ENCODE data around the gene C1orf159. TPM values are rescaled to one million over a fixed set of nuclear protein-coding genes. Genes with fewer than 3 reads are reported as not detected.

The C1orf159 gene
- total RNA-seq, 1 experiment from 2014 or later: 8.2 TPM

DNA sequence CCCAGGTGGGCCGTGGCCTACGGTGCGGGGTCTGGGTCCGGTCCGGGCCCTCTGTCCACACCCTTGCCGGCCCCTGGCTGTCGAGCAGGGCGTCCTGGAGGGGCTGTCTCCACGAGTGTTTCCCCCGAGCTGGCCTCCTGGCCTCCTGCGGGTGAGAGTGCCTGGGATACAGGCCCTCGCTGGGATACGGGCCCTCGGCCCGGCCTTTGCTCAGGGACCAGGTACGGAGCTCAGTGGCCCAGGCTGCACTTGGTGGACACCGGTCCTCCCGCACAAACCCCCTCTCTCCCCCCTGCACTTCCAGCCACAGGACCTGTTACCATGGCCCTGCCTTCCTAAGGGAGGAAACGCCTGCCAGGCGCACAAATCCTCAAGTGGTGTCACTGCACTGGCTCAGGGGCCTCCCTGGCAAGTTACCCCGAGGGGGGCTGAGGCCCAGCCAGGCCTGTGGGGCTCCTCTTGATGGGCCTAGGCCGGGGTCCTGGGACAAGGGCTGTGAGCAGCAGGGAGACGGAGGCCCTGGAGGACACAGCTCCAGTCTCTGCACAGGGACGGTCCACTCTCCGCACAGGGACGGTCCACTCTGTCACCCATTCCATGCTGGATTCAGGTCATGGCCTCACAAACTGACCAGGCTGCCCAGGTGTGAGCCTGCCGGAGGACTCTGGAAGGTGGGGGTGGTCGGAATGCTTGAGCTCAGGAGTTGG is 23.6 kb downstream of the C1orf159 start:
- no peak for DNase-seq (ENCODE audit: low spot score)

DNA sequence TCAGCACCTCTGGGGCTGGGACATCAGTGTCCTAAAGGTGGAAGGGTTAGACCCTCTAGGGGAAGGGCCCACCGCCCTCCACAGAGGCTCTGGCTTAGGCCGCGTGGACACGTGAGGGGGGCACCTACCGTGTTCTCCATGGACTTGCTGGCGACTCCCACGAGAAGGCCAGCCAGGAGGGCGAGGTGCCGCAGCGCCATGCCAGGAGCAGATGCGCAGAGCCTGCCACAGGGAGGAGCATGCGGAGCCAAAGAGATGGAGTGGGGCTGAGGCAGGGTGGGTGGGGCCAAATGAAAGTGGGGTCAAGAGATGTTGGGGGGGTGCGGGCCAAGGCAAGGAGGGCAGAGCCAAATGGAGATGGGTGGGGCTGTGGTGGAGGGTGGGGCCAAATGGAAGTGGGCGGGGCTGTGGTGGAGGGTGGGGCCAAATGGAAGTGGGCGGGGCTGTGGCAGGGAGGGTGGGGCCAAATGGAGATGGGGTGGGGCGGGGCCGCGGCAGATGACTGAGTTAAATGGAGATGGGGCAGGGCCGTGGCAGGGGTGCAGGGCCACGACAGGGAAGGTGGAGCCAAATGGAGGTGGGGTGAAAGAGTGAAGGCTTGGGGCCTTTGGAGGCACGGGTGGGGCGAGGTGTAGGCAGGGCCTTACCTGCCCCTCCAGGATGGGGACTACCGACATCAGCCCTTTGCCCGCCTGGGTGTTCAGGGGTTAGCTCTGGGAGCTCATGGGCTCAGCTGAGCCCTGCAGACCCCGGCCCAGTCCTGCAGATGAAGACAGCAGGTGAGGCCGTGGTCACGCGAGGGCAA is 24.3 kb downstream of the C1orf159 start:
- DNase-seq (ENCODE audit: low spot score): no peak

DNA sequence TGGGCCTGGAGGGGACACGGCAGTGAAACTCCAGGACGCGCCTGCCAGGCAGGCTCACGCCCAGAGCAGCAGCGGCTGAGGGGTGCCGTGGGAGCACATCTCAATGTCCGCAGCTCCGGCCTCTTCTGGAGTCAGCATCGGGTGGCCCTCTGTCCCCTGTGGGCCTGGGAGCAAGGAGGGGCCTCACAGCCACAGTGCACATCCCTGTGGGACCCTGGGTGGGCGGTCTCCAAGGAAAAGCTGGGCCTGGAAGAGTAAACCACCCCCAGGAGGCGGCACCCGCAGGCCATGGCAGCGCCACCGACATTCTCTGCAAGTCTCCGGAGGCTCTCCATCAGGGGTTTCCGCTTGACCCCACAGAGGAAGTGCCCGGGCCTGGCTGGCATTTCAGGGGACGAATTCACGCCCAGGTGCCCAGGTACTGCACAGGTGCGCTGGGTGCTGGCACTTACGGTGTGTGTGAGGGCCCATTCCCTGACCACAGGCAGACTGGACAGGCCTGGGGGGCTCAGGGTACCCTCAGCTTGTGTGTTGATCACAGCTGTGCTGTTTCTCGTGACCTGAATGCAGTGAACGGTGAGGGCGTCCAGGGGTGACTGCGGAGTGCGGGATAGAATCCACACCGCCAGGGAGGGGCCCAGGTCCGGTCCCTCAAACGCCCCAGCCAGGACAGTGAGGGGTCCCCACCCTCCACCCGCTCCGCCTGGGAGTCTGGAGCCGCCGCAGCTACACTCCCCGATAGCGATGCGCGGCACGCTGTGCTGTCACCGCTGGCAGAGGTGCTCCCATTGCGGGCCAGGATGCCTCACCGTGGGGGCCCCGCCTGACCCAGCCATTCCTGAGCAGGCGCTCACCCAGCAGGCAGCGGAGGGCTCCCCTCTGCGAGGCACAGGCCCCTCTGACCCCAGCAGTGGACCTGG is 25.2 kb downstream of the C1orf159 start:
- DNase-seq (ENCODE audit: low spot score): no peak

DNA sequence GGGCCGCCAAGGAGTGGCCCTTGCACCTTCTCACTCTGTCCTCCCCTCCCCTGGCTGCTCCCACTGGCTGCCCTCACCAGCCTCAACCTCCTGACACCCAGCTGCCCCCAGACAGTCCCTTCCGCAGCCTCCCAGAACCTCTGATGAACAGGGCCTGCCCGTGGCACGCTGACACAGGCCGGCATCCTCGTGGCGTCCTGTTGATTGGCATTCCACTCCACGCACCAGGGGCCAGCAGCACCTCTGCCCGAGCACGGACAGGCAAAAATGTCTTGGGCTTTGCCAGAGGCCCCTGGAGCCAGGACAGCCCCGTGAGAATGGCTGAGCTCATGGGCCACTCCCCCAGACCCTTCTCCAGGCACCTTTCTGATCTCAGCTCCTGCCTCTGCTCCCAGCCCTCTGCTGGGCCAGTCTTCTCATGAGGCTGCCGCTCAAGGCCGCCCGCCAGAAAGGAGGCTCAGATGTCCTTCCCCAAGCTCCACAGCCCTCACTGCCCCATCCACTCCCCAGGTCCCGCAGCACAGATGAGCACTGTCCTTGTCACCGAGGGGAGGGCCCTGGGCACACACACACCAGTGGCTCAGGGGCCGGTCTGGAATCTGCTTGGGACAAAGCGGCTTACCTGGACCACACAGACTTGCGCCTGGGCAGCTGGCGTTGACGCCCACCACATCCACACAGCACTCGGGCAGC is 26.0 kb downstream of the C1orf159 start:
- DNase-seq (ENCODE audit: low spot score): no peak

DNA sequence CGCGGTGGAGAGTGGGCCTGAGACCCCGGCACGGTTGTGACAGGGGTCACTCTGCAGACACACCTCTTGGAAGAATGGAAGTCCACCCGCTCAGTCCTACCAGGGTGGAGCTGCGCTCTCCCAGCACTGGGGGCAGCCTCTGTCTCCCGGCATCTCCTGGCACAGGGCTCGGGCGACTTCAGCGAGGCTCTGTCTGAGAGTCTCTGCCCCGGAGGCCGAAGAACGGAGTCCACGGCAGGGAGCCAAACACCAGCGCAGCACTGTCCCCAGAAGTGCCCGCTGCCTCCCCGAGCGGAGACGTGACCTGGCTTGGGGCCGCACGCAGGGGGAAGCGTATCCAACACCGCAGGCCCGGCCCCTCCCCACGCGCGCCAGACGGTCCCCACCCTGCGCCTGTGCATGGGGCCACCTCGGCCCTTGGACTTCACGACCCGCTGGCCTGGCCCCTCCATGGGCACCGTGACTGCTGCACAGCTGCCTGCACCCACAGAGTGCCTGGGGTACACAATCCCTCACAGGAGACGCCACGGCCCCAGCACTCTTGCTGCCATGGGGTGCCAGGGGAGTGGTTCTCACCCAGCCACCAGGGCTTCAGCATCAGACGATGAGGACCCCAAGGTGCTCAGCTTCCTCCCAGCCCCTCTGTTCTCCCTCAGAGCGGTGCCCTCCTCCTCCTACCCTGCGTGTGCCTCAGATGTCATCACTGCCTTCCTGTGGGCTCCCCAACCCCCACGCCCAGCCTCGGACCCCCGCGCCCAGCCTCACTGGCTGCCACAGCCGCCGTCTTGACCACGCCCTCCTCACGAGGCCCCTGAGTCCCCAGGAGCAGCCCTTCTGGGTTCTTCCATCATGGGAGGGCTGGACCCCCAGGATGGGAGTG is 26.8 kb downstream of the C1orf159 start:
- DNase-seq (ENCODE audit: low spot score): no peak

DNA sequence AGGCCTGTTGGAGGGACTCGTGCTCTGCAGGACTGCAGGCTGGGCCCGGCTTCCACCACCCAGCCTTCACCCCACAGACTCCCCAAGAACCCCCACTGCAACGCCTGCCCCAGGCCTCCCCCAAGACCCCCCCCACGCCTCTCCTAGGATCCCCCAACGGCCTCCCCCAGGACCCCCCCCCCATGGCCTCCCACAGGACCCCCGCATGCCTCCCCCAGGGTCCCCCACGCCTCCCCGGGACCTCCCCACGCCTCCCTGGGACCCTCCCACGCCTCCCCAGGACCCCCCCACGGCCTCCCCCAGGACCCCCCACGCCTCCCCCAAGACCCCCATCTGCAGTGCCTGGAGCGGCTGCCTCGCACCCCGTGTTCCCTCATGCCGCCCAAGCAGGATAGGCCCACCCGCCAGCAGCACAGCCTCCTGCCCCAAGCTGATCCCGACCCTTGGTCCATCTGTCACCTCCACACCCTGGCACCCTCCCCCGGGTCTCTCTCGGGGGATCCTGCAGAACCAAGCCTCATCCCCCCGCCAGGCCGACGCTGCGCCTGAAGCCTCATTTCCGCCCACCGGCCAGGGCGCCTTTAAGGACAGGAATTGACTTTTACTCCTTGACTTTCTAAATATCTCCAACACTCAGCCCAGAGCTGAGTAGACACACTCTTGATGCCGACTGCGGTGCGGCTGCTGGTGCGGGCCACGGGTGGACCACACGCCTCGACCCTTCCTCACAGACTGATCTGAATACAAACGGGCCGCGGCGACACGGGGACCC is 27.7 kb downstream of the C1orf159 start:
- no peak for DNase-seq (ENCODE audit: low spot score)

DNA sequence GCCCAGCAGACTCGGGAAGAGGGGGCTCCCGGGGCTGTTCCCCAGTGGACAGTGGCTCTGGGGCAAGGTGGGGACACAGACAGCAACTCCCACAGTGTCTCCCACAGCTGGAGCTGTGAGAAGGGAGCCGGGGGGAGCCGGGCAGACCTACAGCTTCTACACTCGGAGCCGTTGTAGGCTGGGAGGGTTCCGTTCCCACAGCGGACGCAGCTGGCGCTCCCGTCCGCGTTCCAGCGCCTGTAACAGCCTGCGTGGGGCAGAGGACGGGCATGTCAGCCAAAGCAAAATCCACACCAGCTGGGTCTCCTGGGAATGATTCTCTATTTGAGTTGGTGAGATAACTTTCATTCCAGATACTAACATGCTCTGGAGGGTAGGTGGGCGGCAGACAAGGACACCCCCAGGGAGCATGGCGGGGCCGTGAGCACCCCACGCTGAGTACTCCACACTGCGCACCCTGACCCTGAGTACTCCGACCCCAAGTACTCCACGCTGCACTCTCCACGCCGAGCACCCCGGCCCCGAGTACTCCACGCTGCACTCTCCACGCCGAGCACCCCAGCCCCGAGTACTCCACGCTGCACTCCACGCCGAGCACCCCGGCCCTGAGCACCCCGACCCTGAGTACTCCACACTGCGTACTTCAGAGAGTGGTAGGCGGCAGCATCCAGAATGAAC is 28.4 kb downstream of the C1orf159 start:
- DNase-seq (ENCODE audit: low spot score): no peak

DNA sequence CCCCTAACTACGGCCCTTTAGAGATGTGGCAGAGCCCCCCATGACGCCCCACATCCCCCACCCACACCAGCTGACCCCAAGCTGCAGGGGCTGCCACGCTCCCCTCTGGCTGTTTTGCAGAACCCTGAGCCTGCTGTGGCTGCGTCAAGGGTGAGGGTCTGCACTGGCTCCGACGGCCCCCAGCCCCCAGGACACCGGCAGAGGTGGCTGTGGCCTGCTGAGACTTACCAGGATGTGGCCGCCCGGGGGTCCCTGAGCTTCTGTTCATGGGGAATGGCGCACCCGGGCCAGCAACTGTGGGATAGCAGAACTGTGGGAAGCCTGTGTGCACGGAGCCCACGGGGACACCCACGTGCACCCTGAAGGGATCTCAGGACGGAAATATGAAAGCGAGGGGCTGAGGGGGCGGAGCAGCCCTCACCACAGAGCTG is 29.0 kb downstream of the C1orf159 start:
- no peak for DNase-seq (ENCODE audit: low spot score)

DNA sequence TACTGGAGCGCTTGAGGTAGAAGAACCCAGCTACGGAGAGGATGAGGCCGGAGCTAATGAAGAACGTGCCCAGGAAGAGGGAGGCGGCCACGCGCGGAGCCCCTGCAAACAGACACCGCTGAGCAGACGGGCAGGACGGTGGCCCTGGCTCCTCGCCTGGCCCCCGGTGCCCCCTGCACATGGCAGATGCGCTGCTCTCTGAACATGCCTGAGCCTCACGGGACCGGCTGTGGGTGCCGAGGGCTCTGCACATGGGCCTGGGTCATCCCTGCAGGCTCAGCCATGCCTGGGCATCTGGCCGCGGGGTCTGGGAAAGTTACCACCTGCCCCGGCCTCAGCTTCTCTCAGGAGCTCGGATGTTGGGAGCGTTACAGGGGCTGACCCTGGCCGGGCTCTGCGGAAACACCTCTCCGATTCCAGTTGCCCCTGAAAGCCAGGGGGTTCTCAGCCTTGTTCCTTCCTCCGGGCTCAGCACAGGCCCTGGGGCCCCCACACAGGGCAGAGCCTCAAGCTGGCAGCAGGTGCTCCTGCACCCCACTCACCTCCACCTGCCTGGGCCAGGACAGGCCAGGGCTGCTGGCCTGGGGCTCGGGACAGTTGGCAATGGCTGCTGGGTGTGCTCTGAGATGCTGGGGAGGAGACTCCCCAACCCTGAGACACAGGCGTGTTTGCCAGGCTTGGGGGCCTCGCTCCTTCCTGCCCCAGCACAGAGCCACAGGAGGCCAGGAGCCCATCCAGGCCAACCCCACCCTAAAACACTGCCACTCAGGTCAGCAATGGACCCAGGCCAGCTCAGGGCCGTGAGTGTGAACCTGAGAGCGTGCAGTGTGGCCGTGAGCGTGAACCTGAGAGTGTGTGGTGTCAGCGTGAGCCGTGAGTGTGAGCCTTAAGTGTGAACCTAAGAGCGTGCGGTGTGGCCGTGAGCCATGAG is 29.7 kb downstream of the C1orf159 start:
- no peak for DNase-seq (ENCODE audit: low spot score)

DNA sequence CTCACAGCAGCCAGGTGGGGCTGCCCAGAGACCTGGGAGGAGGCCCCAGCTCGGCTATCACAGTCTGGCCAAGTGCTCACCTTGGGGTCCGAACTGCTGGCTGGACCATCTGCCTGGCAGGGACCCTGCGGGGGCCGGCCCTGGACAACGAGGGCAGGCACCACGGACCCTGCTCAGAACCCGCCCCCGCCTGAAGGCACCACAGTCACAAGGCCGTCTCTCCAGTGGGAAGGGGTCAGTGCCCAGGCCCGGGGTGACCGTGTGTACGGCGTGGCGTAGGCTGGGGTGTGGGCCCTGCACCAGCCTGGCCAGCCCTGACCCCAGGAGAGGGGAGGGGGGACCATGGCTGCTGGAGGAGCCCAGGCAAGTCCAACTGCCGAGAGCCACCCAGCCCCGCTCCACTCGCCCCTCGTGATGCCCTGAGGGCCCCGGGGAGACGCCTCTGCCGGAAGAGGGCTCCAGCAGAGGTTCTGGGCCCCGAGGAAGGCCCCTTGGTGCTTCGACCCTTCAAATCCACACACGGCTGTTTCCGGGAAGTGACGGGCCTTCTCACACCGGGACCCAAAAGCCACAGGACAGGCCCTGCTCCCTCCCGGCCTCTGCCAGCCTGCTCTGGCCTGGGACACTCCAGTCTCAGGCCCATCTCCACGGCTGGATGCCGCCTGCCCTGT is 30.6 kb downstream of the C1orf159 start:
- no peak for DNase-seq (ENCODE audit: low spot score)

DNA sequence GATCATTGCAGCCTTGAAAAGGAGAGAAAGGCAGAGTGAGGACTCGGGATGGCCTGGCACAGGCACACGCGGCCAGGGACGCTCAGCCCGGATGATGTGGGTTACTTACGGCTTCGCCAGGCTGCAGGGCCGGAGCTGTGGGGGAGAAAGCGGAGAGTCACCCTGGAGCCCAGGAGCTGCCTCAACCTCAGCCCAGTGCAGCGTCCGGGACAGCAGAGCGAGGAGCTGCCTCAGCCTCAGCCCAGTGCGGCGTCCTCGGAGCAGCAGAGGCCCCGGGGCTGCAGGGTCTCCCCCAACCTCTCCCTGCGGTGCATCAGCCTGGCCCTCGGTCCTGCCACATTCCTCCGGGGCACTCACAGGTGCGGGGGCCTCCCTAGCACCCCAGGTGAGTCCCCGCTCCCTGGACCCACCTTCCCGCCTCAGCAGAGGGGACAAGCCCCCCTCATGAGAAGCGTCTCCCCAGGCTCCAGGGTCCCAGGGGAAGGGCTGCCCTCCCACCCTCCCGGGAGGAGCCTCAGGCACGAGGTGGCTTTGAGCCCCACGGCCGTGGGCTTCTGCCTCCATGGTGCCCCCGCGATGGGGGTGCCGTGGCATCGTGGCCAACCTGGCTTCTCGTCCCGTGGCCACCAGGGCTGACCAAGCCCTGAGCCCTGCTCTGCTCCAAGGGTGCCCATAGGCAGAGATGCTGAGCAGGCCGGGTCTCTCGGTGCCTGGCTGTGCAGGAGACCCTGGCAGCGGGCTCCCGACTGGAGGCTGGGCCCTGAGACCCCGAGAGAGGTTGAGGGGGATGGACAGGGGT is 31.3 kb downstream of the C1orf159 start:
- DNase-seq (ENCODE audit: low spot score): no peak

DNA sequence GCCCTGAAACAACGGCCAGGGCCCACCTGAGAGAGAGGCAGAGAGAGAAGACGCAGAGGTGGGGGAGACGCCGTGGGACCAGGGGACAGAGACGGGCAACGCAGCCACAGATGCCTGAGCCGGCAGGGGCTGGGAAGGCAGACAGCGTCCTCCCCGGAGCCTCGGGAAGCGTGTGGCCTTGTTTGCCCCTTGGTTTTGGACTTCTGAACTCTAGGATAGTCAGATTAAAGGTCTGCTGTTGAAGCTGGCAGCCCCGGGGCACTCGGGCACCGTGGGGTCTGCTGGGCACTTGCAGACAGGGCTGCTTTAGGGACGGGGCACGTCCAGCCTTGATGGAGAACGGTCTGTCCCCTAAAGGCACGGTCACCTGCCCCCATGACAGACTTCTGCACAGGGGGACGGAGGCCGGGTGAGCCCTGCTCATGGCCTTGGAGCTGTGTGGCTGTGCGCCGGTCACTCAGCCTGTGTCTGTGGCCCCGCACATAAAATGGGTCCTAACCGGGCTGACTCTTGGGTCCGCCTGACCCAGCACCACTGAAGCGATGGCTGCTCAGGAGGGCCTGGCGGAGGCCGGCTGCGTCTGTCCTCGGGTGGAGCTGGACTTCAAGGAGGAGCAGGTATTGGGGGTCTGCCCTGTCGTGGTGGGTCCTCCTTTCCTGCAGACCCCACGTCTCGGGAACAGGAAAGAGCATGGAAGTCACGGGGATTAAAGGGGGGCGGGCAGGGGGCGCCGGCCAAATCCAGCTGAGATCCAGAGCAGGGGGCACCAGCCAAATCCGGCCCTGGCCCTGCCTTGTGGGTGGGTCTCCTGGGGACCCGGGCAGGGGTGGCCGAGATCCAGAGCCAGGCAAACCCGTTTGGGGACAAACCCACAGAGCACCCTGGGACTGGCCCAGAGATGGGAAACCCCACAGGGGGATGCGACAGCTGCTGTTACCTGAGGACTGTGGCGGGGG is 32.2 kb downstream of the C1orf159 start:
- DNase-seq (ENCODE audit: low spot score): no peak

DNA sequence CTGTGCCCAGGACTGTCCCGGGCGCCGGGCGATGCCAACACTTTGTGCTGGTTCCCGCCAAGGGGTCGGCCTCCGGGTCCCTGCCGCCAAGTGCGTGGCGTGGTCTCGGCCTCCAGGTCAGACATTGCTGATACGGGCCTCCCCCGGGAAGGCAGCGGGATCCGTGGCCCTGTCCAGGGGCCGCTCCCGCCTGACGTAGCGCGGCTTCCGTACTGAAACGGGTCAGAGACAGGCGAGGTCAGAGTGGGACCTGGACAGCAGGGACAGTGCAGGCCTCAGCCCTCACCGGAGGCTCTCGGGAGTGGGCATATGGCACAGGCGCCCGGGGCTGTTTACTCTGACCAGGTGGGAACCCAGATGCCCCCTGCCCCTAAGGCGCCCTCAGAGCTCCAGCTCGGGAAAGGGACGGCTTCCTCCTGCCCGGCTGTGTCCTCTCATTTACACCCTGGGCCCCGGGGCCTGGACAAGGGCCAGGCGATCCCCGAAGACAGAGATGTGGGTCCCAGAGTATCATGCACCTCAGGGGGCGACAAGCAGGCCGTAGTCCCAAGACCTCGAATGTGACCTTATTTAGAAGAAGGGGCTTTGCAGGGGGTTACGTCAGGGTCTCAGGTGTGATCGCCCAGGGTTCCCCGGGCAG is 33.0 kb downstream of the C1orf159 start:
- no peak for DNase-seq (ENCODE audit: low spot score)

DNA sequence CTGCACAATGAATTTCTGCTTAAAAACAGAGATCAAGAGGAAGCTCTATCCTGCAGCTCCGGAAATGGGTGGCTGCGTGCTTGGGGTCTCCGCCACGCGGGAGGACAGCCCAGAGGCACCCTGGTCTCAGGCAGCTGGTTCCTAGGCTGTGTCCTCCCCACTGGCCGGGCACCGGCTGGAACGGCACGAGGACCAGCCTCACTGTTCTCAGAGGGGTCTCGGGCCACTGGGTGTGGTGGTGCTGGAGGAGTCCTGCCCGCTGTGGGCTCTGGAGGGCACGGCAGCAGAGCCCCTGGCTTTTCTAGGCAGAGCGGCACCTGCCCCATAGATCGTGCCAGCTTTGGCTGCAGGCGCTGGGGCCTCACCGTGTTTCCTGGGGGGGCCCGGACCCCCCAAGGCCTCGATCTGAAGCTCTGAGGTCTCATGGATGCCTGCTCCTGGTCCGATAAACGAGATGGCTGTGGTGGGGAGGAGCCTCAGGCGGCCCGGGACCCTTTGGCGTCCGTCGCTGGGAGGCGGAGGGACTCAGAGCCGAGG is 33.6 kb downstream of the C1orf159 start:
- no peak for DNase-seq (ENCODE audit: low spot score)
